ENCODE data around the gene MVK. TPM values are rescaled to one million over a fixed set of nuclear protein-coding genes. Genes with fewer than 3 reads are reported as not detected.

The MVK gene
- total RNA-seq, 1 experiment from 2014 or later, result 50.8 TPM

GRCh38 chr12:109532721-109533486, 40.7 kb upstream of the MVK start:
- no peaks in the 10 kb centered on the region for H3K27me3 ChIP-seq (ENCODE audit: insufficient read depth, low read depth)
- H3K4me2 ChIP-seq, result no peak overlapping the region
- H4K20me1 ChIP-seq (ENCODE audit: insufficient read depth), result no peaks in the 10 kb centered on the region
- intact Hi-C loops (cut with micrococcal nuclease; ENCODE audit: unreplicated experiment), result no loop called here
- H3K4me3 ChIP-seq, result no peak overlapping the region
- H3K4me1 ChIP-seq (replicated peaks; ENCODE audit: insufficient read depth), result no peaks in the 10 kb centered on the region
- no peak overlapping the region for H2AFZ ChIP-seq
- H3K9me2 ChIP-seq (ENCODE audit: insufficient read depth), result no peaks in the 10 kb centered on the region
- no peaks in the 10 kb centered on the region for H3K79me2 ChIP-seq (ENCODE audit: low read depth)
- ChIA-PET CTCF (no interaction called here), POLR2A (ENCODE audit: unreplicated experiment) (no interaction called here)
- no peaks in the 10 kb centered on the region for H3F3A ChIP-seq (ENCODE audit: insufficient read depth, low read depth)
- H3K27ac ChIP-seq, result no peak overlapping the region
- no peaks in the 10 kb centered on the region for H3K36me3 ChIP-seq (ENCODE audit: low read depth)
- H3K9me3 ChIP-seq (ENCODE audit: insufficient read depth, low read depth), result no peaks in the 10 kb centered on the region
- TF ChIP-seq CTCF (conservative IDR thresholded peaks at IDR 0.05) (no peak), EZH2 (IDR thresholded peaks at IDR 0.05; ENCODE audit: low read depth) (no peak)
- no peak for DNase-seq
- BruUV-seq (replicated peaks), result no TSS peak

GRCh38 chr12:109533487-109533740, 40.2 kb upstream of the MVK start:
- H3K9me2 ChIP-seq (ENCODE audit: insufficient read depth), result no peaks in the 10 kb centered on the region
- H3K9me3 ChIP-seq (ENCODE audit: insufficient read depth, low read depth), result no peaks in the 10 kb centered on the region
- POLR2A ChIA-PET (ENCODE audit: unreplicated experiment), result no interaction called here
- no peak overlapping the region for H3K27ac ChIP-seq
- H3K27me3 ChIP-seq (ENCODE audit: insufficient read depth, low read depth), result no peaks in the 10 kb centered on the region
- TF ChIP-seq EZH2 (IDR thresholded peaks at IDR 0.05; ENCODE audit: low read depth) (no peak), CTCF (conservative IDR thresholded peaks at IDR 0.05) (no peak)
- H2AFZ ChIP-seq, result no peak overlapping the region
- intact Hi-C loops (cut with micrococcal nuclease; ENCODE audit: unreplicated experiment), result no loop called here
- no peaks in the 10 kb centered on the region for H4K20me1 ChIP-seq (ENCODE audit: insufficient read depth)
- H3K36me3 ChIP-seq (ENCODE audit: low read depth), result no peaks in the 10 kb centered on the region
- H3K4me1 ChIP-seq (replicated peaks; ENCODE audit: insufficient read depth), result no peaks in the 10 kb centered on the region
- no peak overlapping the region for H3K4me3 ChIP-seq
- BruUV-seq (replicated peaks), result no TSS peak
- CTCF ChIA-PET, result no interaction called here
- H3F3A ChIP-seq (ENCODE audit: insufficient read depth, low read depth), result no peaks in the 10 kb centered on the region
- H3K79me2 ChIP-seq (ENCODE audit: low read depth), result no peaks in the 10 kb centered on the region
- DNase-seq, result no peak
- H3K4me2 ChIP-seq, result no peak overlapping the region

- H3K36me3 ChIP-seq (ENCODE audit: low read depth), result no peaks in the 10 kb centered on the region
- no peak for DNase-seq
- no peaks in the 10 kb centered on the region for H3K4me1 ChIP-seq (replicated peaks; ENCODE audit: insufficient read depth)
- no peaks in the 10 kb centered on the region for H3K27me3 ChIP-seq (ENCODE audit: insufficient read depth, low read depth)
- intact Hi-C loops (cut with micrococcal nuclease; ENCODE audit: unreplicated experiment), result no loop called here
- no peaks in the 10 kb centered on the region for H3K79me2 ChIP-seq (ENCODE audit: low read depth)
- no peak overlapping the region for H2AFZ ChIP-seq
- H4K20me1 ChIP-seq (ENCODE audit: insufficient read depth), result no peaks in the 10 kb centered on the region
- ChIA-PET POLR2A (ENCODE audit: unreplicated experiment) (no interaction called here), CTCF (no interaction called here)
- no TSS peak for BruUV-seq (replicated peaks)
- H3K9me2 ChIP-seq (ENCODE audit: insufficient read depth), result no peaks in the 10 kb centered on the region
- no peaks in the 10 kb centered on the region for H3K9me3 ChIP-seq (ENCODE audit: insufficient read depth, low read depth)
- H3K27ac ChIP-seq, result no peak overlapping the region
- TF ChIP-seq CTCF (conservative IDR thresholded peaks at IDR 0.05) (no peak), EZH2 (IDR thresholded peaks at IDR 0.05; ENCODE audit: low read depth) (no peak)
- H3K4me3 ChIP-seq, result no peak overlapping the region
- H3K4me2 ChIP-seq, result no peak overlapping the region
- H3F3A ChIP-seq (ENCODE audit: insufficient read depth, low read depth), result no peaks in the 10 kb centered on the region
These were observed 39.1 kb upstream of the MVK start for GRCh38 chr12:109534456-109534855.

Data from PC-9 (cell line).